ENCODE data around the gene SCG5.
"Not testable (repeated sequence)": the region's sequence is repeated elsewhere in the genome, so short reads cannot be mapped to it uniquely, and the experiment has no call there.

The SCG5 gene

DNA sequence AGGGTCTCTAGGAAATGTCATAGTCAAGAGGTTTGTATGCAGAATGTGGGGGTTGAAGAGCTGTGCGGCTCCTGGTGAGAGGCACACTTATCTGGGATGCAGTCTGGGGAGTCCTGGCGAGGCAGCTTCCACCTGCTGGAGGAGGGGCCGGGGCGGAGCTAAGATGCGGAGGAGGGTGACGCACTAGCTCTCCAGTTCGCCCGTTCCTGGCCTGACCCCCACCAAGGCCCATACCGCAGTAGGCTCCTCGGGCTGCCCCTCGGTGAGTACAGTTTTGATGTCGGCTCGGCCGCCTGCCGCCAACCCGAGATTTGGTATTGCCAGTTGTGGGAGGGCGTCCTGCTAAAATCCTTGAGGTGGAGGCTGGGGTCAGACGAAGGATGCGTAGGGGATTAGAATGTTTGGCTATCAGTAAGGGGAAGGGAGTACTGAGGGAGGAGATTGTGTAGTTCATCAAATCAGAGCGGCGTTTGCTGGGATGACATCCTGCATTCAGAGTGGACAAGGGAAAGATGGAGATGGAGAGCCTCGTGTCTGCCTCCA lies at the start of gene SCG5:
TSS of gene SCG5 (plus strand) at position 194 of the 543 bp plus-strand sequence. CDS start 1,883 bp downstream, outside the sequence.
- no peak for DNase-seq (ENCODE audit: extremely low spot score)
- ChIA-PET POLR2A (no interaction called here), CTCF (interaction anchor here (2.7 to 3.0 kb wide), 3 partner anchors 9 to 21 kb away, joined by 8 to 27 read pairs (median 12); no protein-coding TSS in a partner anchor)
- TF ChIP-seq, protein P1, sequence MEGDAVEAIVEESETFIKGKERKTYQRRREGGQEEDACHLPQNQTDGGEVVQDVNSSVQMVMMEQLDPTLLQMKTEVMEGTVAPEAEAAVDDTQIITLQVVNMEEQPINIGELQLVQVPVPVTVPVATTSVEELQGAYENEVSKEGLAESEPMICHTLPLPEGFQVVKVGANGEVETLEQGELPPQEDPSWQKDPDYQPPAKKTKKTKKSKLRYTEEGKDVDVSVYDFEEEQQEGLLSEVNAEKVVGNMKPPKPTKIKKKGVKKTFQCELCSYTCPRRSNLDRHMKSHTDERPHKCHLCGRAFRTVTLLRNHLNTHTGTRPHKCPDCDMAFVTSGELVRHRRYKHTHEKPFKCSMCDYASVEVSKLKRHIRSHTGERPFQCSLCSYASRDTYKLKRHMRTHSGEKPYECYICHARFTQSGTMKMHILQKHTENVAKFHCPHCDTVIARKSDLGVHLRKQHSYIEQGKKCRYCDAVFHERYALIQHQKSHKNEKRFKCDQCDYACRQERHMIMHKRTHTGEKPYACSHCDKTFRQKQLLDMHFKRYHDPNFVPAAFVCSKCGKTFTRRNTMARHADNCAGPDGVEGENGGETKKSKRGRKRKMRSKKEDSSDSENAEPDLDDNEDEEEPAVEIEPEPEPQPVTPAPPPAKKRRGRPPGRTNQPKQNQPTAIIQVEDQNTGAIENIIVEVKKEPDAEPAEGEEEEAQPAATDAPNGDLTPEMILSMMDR (IDR thresholded peaks at IDR 0.05; ENCODE audit: control extremely low read depth, extremely low read depth, low read depth, missing control alignments), result no peak

DNA sequence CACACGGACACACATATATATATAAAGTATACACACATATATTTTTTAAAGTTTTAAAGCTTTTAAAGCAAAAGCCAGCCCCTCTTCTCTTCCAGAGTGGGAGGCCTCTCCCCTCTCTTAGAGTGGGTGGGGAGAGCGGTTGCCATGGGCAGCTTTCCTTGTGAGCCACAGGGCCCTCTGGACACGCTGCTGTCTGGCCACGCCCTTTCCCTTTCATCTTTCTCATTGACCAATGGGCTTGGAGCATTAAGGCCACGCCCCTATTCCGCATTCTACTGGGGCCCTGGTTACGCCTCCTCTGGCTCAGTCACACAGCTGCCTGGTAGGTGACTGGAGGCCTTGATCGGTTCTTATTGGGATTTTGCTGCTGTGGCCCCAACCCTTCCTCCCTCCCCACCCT lies 48.4 kb upstream of the SCG5 start, which contains the start of gene GOLGA8N:
TSS of gene GOLGA8N (plus strand) at position 306 of the 400 bp plus-strand sequence.
- DNase-seq (ENCODE audit: extremely low spot score); CTCF ChIA-PET; POLR2A ChIA-PET: not testable (repeated sequence)

- DNase-seq (ENCODE audit: extremely low spot score); CTCF ChIA-PET; POLR2A ChIA-PET: not testable (repeated sequence)
Measured at GRCh38 chr15:32609518-32609917, 32.0 kb upstream of the SCG5 start.

DNA sequence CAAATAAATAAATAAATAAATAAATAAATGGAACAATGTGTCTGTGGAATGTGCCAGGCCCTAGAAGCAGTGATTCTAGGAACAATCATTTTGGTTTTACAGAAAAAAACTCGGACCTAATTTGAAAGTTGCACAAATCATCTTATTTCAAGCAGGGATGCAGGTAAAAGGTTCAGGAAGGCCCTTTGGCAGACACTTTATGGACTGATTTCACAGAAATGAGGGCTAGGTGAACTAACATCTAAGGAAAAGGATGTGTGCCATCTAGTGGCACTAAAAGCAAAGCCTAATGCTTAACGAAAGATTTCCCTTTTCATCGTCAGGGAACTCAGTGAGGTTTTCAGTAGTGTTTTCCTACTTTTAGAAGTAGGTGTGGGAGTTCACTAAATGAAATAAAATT lies 30.8 kb upstream of the SCG5 start:
- POLR2A ChIA-PET; DNase-seq (ENCODE audit: extremely low spot score); CTCF ChIA-PET: not testable (repeated sequence)

DNA sequence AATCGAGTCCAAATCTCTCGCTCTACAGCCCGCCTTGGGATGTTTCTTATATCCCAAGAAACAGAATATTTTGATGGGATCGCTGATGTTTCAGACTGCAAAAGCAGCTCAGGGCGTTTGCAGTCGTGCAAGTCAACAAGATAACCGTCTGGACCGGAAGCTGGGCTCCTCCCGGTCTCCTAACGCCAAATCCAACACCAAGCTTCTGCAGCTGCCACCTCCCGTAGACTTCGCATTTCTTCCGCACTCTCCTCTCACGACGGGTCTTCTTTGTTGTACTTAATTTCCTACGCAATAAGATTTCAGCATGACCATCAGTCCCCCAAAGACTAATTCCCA lies 26.8 kb upstream of the SCG5 start:
- CTCF ChIA-PET; DNase-seq (ENCODE audit: extremely low spot score); POLR2A ChIA-PET: not testable (repeated sequence)

GRCh38 chr15:32615051-32615870 lies 26.2 kb upstream of the SCG5 start, which contains the start of gene ARHGAP11A:
TSS of gene ARHGAP11A (plus strand) at chr15:32615504. CDS start at chr15:32616212, 708 bp downstream.
- CTCF ChIA-PET, POLR2A ChIA-PET: not testable (repeated sequence)
- DNase-seq (ENCODE audit: extremely low spot score), result peak; percentile 57

DNA sequence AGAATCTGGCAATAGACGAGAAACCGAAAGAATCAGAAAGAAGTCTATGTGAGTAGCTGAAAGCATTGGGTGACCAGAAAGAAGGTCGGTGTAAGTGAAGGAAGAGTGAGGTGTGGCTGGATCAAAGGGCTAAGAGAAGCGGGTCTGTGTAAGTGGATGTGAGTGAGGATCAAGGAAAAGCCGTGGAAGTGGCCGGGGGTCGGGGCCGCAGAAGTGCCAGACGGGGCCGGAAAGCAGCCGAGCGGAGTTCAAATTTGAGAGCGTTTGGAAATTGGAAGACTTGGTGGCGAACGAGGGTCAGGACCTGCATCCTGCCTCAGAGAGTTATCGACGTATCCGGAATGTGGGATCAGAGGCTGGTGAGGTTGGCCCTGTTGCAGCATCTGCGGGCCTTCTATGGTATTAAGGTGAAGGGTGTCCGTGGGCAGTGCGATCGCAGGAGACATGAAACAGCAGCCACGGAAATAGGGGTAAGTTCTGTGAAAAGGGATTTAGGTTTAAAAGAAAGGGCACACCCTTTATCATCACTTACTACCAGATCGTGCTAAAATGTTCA lies 25.6 kb upstream of the SCG5 start:
- POLR2A ChIA-PET; DNase-seq (ENCODE audit: extremely low spot score); CTCF ChIA-PET: not testable (repeated sequence)

DNA sequence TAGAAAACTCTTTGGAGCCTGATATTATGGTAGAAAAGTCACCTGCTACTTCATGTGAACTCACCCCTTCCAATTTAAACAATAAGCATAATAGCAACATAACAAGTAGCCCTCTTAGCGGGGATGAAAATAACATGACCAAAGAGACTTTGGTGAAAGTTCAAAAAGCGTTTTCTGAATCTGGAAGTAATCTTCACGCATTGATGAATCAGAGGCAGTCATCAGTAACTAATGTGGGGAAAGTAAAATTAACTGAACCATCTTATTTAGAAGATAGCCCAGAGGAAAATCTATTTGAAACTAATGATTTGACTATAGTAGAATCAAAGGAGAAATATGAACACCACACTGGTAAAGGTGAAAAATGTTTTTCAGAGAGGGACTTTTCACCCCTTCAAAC lies 5.1 kb upstream of the SCG5 start:
- DNase-seq (ENCODE audit: extremely low spot score), result no peak
- TF ChIP-seq, protein P1 (IDR thresholded peaks at IDR 0.05; ENCODE audit: control extremely low read depth, extremely low read depth, low read depth, missing control alignments), result no peak
- CTCF ChIA-PET, result interaction anchor here (1.9 kb wide), 1 partner anchor 14 kb away, joined by 5 read pairs; no protein-coding TSS in a partner anchor
- POLR2A ChIA-PET, result no interaction called here

- CTCF ChIA-PET, result interaction anchor here (1.3 kb wide), 1 partner anchor 14 kb away, joined by 5 read pairs; no protein-coding TSS in a partner anchor
- DNase-seq (ENCODE audit: extremely low spot score), result no peak
- TF ChIP-seq, protein P1 (IDR thresholded peaks at IDR 0.05; ENCODE audit: control extremely low read depth, extremely low read depth, low read depth, missing control alignments), result no peak
- POLR2A ChIA-PET, result interaction anchor here (0.6 kb wide), 1 partner anchor 232 kb away, joined by 3 read pairs; no protein-coding TSS in a partner anchor
Measured at GRCh38 chr15:32636908-32637567, 4.5 kb upstream of the SCG5 start.

Data from GM10248 (cell line).